IMR-90 (cell line): ENCODE results near the gene CNPY1. TPM values are rescaled to one million over a fixed set of nuclear protein-coding genes. Genes with fewer than 3 reads are reported as not detected.

ENCODE experiments used
- ATAC-seq: fragments of 200-7000 bp; cut with Tn5 transposase; 2 replicates; pipeline ENCODE4 v1.9.1; 2020; ENCODE audit warnings: low read depth, mild to moderate bottlenecking, moderate library complexity
- BruUV-seq: library from RNA; stranded (reverse); fragments of 400-500 nt; replicated peaks from 2 replicates; lab custom pipeline; 2021; lab: Mats Ljungman, UMichigan
- CTCF ChIA-PET: fragments of 300-600 bp; formaldehyde crosslinking; extraction: SDS; loops from one replicate; lab custom pipeline; 2021; ENCODE audit warnings: antibody characterized with exemption; lab: Yijun Ruan, JAX
- POLR2A ChIA-PET: fragments of 300-600 bp; sonication (Branson Sonifier 250); formaldehyde crosslinking; loops from one replicate; lab custom pipeline; 2022; ENCODE audit warnings: antibody characterized with exemption; ENCODE audit not compliant: unreplicated experiment; lab: Charles Lee
- DNase-seq: peaks from one replicate; pipeline ENCODE4 v3.0.0; 2013
- H2AFZ ChIP-seq: replicated peaks from 2 replicates; pipeline ENCODE3; 2013; ENCODE audit warnings: low read length, mild to moderate bottlenecking; ENCODE audit not compliant: poor library complexity
- H2AK5ac ChIP-seq: 2 replicates; pipeline ENCODE4 v1.6.1; 2013; ENCODE audit warnings: low read depth, low read length, inconsistent platforms
- H2AK9ac ChIP-seq: replicated peaks from 2 replicates; pipeline ENCODE3; 2013; ENCODE audit warnings: mild to moderate bottlenecking, low read depth, low read length, moderate library complexity; ENCODE audit not compliant: poor library complexity
- H2BK120ac ChIP-seq: 2 replicates; pipeline ENCODE4 v1.6.1; 2013; ENCODE audit warnings: low read depth, low read length, inconsistent platforms
- H2BK15ac ChIP-seq: 3 replicates; pipeline ENCODE4 v1.6.1; 2013; ENCODE audit warnings: low read depth, low read length, inconsistent platforms
- H2BK20ac ChIP-seq: 2 replicates; pipeline ENCODE4 v1.6.1; 2013; ENCODE audit warnings: low read depth, mild to moderate bottlenecking, inconsistent platforms, low read length, moderate library complexity
- H2BK5ac ChIP-seq: 2 replicates; pipeline ENCODE4 v1.6.1; 2013; ENCODE audit warnings: mild to moderate bottlenecking, low read depth, low read length, inconsistent platforms; ENCODE audit not compliant: poor library complexity, severe bottlenecking
- H3K14ac ChIP-seq: replicated peaks from 2 replicates; pipeline ENCODE4 v1.6.1; 2013; ENCODE audit warnings: low read depth, low read length, inconsistent platforms
- H3K18ac ChIP-seq: 2 replicates; pipeline ENCODE4 v1.6.1; 2013; ENCODE audit warnings: low read depth, low read length, control low read depth
- H3K23ac ChIP-seq: 2 replicates; pipeline ENCODE4 v1.6.1; 2013; ENCODE audit warnings: low read depth, low read length, inconsistent platforms
- H3K27ac ChIP-seq: 2 replicates; pipeline ENCODE4 v1.5.1; 2013; ENCODE audit warnings: mild to moderate bottlenecking, control low read depth, low read length; ENCODE audit not compliant: insufficient read depth
- H3K27me3 ChIP-seq: 2 replicates; pipeline ENCODE4 v1.6.1; 2013; ENCODE audit warnings: low read length; ENCODE audit not compliant: control insufficient read depth, insufficient read depth
- H3K36me3 ChIP-seq: 2 replicates; pipeline ENCODE4 v1.6.1; 2013; ENCODE audit warnings: low read length, mixed read lengths; ENCODE audit not compliant: control insufficient read depth, insufficient read depth
- H3K4ac ChIP-seq: 2 replicates; pipeline ENCODE4 v1.6.1; 2013; ENCODE audit warnings: low read depth, low read length, inconsistent platforms
- H3K4me1 ChIP-seq: 2 replicates; pipeline ENCODE4 v1.6.1; 2013; ENCODE audit warnings: low read length, mixed read lengths; ENCODE audit not compliant: control insufficient read depth, insufficient read depth
- H3K4me2 ChIP-seq: 2 replicates; pipeline ENCODE4 v1.6.1; 2013; ENCODE audit warnings: low read depth, mild to moderate bottlenecking, control low read depth, low read length, moderate library complexity
- H3K4me3 ChIP-seq: 2 replicates; pipeline ENCODE4 v1.5.1; 2013; ENCODE audit warnings: low read depth, mild to moderate bottlenecking, control low read depth, low read length, moderate library complexity; ENCODE audit not compliant: insufficient read depth
- H3K56ac ChIP-seq: 2 replicates; pipeline ENCODE4 v1.6.1; 2013; ENCODE audit warnings: low read length, inconsistent platforms; ENCODE audit not compliant: insufficient read depth; ENCODE audit errors: extremely low read depth
- H3K79me1 ChIP-seq, 2 experiments: 2 replicates each; pipeline ENCODE4 v1.6.1; 2013; ENCODE audit warnings: low read length in 2 of 2, inconsistent platforms in 1 of 2, low read depth in 1 of 2
- H3K9ac ChIP-seq: 2 replicates; pipeline ENCODE4 v1.6.1; 2013; ENCODE audit warnings: low read depth, low read length, control low read depth
- H3K9me1 ChIP-seq: 2 replicates; pipeline ENCODE4 v1.6.1; 2013; ENCODE audit warnings: low read length, inconsistent platforms; ENCODE audit not compliant: insufficient read depth
- H3K9me3 ChIP-seq: 2 replicates; pipeline ENCODE4 v1.6.1; 2013; ENCODE audit warnings: low read length; ENCODE audit not compliant: control insufficient read depth, insufficient read depth
- H4K20me1 ChIP-seq: 2 replicates; pipeline ENCODE4 v1.6.1; 2013; ENCODE audit warnings: low read length, inconsistent platforms; ENCODE audit not compliant: insufficient read depth
- H4K5ac ChIP-seq: 2 replicates; pipeline ENCODE4 v1.6.1; 2013; ENCODE audit warnings: mild to moderate bottlenecking, low read depth, low read length, control low read depth
- H4K8ac ChIP-seq, 2 experiments: 2 replicates each; pipeline ENCODE4 v1.6.1; 2013; ENCODE audit warnings: low read depth in 2 of 2, low read length in 2 of 2, control low read depth in 1 of 2, inconsistent platforms in 1 of 2
- H4K91ac ChIP-seq: 2 replicates; pipeline ENCODE4 v1.6.1; 2013; ENCODE audit warnings: low read depth, low read length, inconsistent platforms; ENCODE audit not compliant: insufficient read depth
- BHLHE40 ChIP-seq: fragments of 150-350 bp; IDR thresholded peaks from 2 replicates; pipeline ENCODE4 v1.6.1; 2016; ENCODE audit warnings: mild to moderate bottlenecking, low read depth, low read length
- CEBPB ChIP-seq: IDR thresholded peaks from 2 replicates; pipeline ENCODE4 v1.6.1; 2012; ENCODE audit warnings: low read depth, low read length, improper control_type of control experiment
- MXI1 ChIP-seq: IDR thresholded peaks from 2 replicates; pipeline ENCODE4 v1.6.1; 2012; ENCODE audit warnings: low read depth, mild to moderate bottlenecking, low read length, moderate library complexity, borderline replicate concordance
- POLR2A ChIP-seq: IDR thresholded peaks from 2 replicates; pipeline ENCODE4 v1.6.1; 2012; ENCODE audit warnings: mild to moderate bottlenecking, low read depth, low read length
- RCOR1 ChIP-seq: IDR thresholded peaks from 2 replicates; pipeline ENCODE4 v1.6.1; 2012; ENCODE audit warnings: mild to moderate bottlenecking, low read length, improper control_type of control experiment; ENCODE audit not compliant: insufficient replicate concordance
- RFX5 ChIP-seq: IDR thresholded peaks from 2 replicates; pipeline ENCODE4 v1.8.0; 2012; ENCODE audit warnings: low read depth, mild to moderate bottlenecking, low read length, moderate library complexity
- WGBS, 2 experiments: methylation state at CpG; one replicate each; pipeline versions ENCODE4 v1.1.5 to v1.1.7; 2013; ENCODE audit warnings: missing lambda C conversion rate in 2 of 2; ENCODE audit not compliant: insufficient read length in 1 of 2; ENCODE audit errors: extremely low coverage in 2 of 2; 5-methylcytosine and 5-hydroxymethylcytosine counted together
- dilution Hi-C: fragments of 300-500 bp; cut with HindIII; formaldehyde crosslinking; loops from one replicate; pipeline ENCODE4 v1.14.3; 2018; ENCODE audit warnings: low sequenced_read_pairs; ENCODE audit not compliant: unreplicated experiment
- in situ Hi-C: fragments of 300-500 bp; cut with MboI; formaldehyde crosslinking; loops from 3 replicates; pipeline ENCODE4 v1.14.3; 2019; ENCODE audit warnings: low sequenced_read_pairs, inconsistent platforms, mixed read lengths
- intact Hi-C: fragments of 100-400 bp; cut with micrococcal nuclease; formaldehyde crosslinking; loops from 2 replicates; pipeline ENCODE4 v1.10.0; 2022
- polyA plus RNA-seq, 3 experiments: library from polyadenylated mRNA; depleted of rRNA; stranded (reverse); fragments of >200 nt; gene quantifications; 2 replicates each; pipeline ENCODE4 v1.2.3, GENCODE V29; 2012; ENCODE audit warnings: low replicate concordance in 1 of 3
- total RNA-seq: library from RNA; depleted of rRNA; stranded (reverse); fragments of >200 nt; gene quantifications from 2 replicates; pipeline ENCODE4 v1.2.3, GENCODE V29; 2012
- TF ChIP-seq, protein P1 (sequence below): fragments of 150-350 bp; IDR thresholded peaks from 2 replicates; pipeline ENCODE4 v1.6.1; 2017; ENCODE audit warnings: mild to moderate bottlenecking, antibody characterized with exemption, low read length, low read depth

Gene CNPY1
- total and polyA plus RNA-seq, 2 of the 4 experiments (the other 2 are of a cell fraction): not detected

DNA sequence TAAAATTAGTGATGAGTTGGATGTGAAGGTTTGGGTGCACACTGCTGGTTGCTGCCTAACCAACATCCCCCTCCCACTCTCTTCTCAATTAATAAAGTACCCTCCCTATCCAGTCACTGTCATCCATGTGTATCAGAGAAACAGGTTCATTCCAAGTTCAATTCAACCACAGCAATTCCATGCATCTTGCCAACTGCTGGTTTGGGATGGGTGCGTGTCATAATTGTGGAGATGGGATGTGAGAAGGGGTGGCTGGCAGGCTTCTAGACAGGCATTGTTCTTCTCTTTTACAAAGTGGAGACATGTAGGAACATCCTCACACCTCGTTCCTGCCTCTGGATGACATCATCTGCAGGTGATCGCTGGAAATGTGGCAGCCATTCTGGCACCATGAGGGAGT is 7.5 kb upstream of the CNPY1 start:
- Histone ChIP-seq H2BK5ac (no peak overlapping the region), H3K14ac (no peak overlapping the region), H2AFZ (no peak overlapping the region), H2BK20ac (no peak overlapping the region), H3K27me3 (no peaks in the 10 kb centered on the region; the same call in 1 of the 2 replicates), H3K36me3 (no peaks in the 10 kb centered on the region), H3K27ac (no peak overlapping the region), H3K9me3 (no peaks in the 10 kb centered on the region), H3K18ac (no peak overlapping the region), H4K91ac (no peak overlapping the region), H3K4me2 (no peak overlapping the region), H2AK9ac (no peak overlapping the region), H4K8ac (no peak overlapping the region), H3K56ac (no peak overlapping the region), H3K9me1 (no peaks in the 10 kb centered on the region), H3K23ac (no peak overlapping the region), H3K4me3 (no peak overlapping the region), H4K5ac (no peak overlapping the region), H4K20me1 (no peaks in the 10 kb centered on the region), H3K79me1 (no peaks in the 10 kb centered on the region), H3K4ac (no peak overlapping the region), H2BK15ac (no peak overlapping the region), H2BK120ac (no peak overlapping the region), H3K4me1 (no peaks in the 10 kb centered on the region), H2AK5ac (no peak overlapping the region), H3K9ac (no peak overlapping the region)
- ATAC-seq (no peak), DNase-seq (no peak)
- intact Hi-C loops (no loop called here), in situ Hi-C loops (no loop called here), dilution Hi-C loops (no loop called here)
- ChIA-PET CTCF (interaction anchor here (0.7 kb wide), 1 partner anchor 45 kb away, joined by 4 read pairs; no protein-coding TSS in a partner anchor), POLR2A (no interaction called here)
- no TSS peak for BruUV-seq
- WGBS, 2 experiments: no CpG with 5 or more reads among the region's 3 CpGs
- TF ChIP-seq RFX5 (no peak), MXI1 (no peak), POLR2A (no peak), BHLHE40 (no peak), RCOR1 (no peak), CEBPB (no peak)
- TF ChIP-seq, protein P1, sequence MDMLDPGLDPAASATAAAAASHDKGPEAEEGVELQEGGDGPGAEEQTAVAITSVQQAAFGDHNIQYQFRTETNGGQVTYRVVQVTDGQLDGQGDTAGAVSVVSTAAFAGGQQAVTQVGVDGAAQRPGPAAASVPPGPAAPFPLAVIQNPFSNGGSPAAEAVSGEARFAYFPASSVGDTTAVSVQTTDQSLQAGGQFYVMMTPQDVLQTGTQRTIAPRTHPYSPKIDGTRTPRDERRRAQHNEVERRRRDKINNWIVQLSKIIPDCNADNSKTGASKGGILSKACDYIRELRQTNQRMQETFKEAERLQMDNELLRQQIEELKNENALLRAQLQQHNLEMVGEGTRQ: no peak
